Fibroblast of lung (primary cell): Measurements from ENCODE around the gene RBM4B. TPM values are rescaled to one million over a fixed set of nuclear protein-coding genes. Genes with fewer than 3 reads are reported as not detected.

Experiments
- DNase-seq, 2 donors: peaks; one replicate each; pipeline versions ENCODE4 v3.0.0 to v3.0.0-alpha.2; 2010; ENCODE audit warnings: low read depth in 2 of 2
- H2AFZ ChIP-seq: 2 replicates; pipeline ENCODE4 v1.5.1; 2012; ENCODE audit warnings: low read length, control low read depth, inconsistent platforms
- H3K27ac ChIP-seq: 2 replicates; pipeline ENCODE4 v1.5.1; 2011; ENCODE audit warnings: low read length, control low read depth; ENCODE audit not compliant: insufficient read depth
- H3K27me3 ChIP-seq: 2 replicates; pipeline ENCODE4 v1.5.1; 2011; ENCODE audit warnings: mild to moderate bottlenecking, low read length; ENCODE audit not compliant: control insufficient read depth, insufficient read depth
- H3K36me3 ChIP-seq: 2 replicates; pipeline ENCODE4 v1.5.1; 2011; ENCODE audit warnings: low read length; ENCODE audit not compliant: control insufficient read depth, insufficient read depth
- H3K4me1 ChIP-seq: 2 replicates; pipeline ENCODE4 v1.5.1; 2011; ENCODE audit warnings: low read length; ENCODE audit not compliant: control insufficient read depth, insufficient read depth; ENCODE audit errors: extremely low read depth
- H3K4me2 ChIP-seq: 2 replicates; pipeline ENCODE4 v1.5.1; 2011; ENCODE audit warnings: low read length, control low read depth; ENCODE audit not compliant: insufficient read depth; ENCODE audit errors: extremely low read depth
- H3K4me3 ChIP-seq, 4 experiments: fragments of 200-600 bp in 1 of 4; sonication (generic) in 1 of 4; replicated peaks in 1 of 4; 2 replicates each; pipeline ENCODE4 v1.5.1; 2011 to 2016; ENCODE audit warnings: low read length in 4 of 4, low read depth in 3 of 4, mild to moderate bottlenecking in 3 of 4, control low read depth in 2 of 4, inconsistent platforms in 1 of 4, mixed read lengths in 1 of 4; ENCODE audit not compliant: insufficient read depth in 1 of 4; ENCODE audit errors: control extremely low read depth in 1 of 4
- H3K79me2 ChIP-seq: 2 replicates; pipeline ENCODE4 v1.5.1; 2012; ENCODE audit warnings: mild to moderate bottlenecking, low read length, inconsistent platforms; ENCODE audit not compliant: control insufficient read depth, insufficient read depth
- H3K9ac ChIP-seq: 2 replicates; pipeline ENCODE4 v1.5.1; 2011; ENCODE audit warnings: mild to moderate bottlenecking, low read length, control low read depth; ENCODE audit not compliant: insufficient read depth
- H3K9me3 ChIP-seq: 2 replicates; pipeline ENCODE4 v1.5.1; 2012; ENCODE audit warnings: low read depth, low read length; ENCODE audit not compliant: control insufficient read depth, insufficient read depth
- H4K20me1 ChIP-seq: 2 replicates; pipeline ENCODE4 v1.5.1; 2011; ENCODE audit warnings: low read length; ENCODE audit not compliant: control insufficient read depth, insufficient read depth; ENCODE audit errors: extremely low read depth
- EZH2 ChIP-seq: IDR thresholded peaks from 2 replicates; pipeline ENCODE4 v1.5.1; 2012; ENCODE audit warnings: low read length, control low read depth, mild to moderate bottlenecking; ENCODE audit errors: missing control alignments
- polyA plus RNA-seq, 2 donors: library from polyadenylated mRNA; depleted of rRNA in 1 of 2; stranded (reverse) in 1 of 2; unstranded in 1 of 2; fragments of >200 nt; gene quantifications; 2 replicates each; pipeline ENCODE4 v1.2.1, GENCODE V29; 2011 to 2012; ENCODE audit warnings: missing spikeins in 1 of 2
- total RNA-seq: library from RNA; depleted of rRNA; stranded (reverse); fragments of >200 nt; gene quantifications from 2 replicates; pipeline ENCODE4 v1.2.1, GENCODE V29; 2014
- TF ChIP-seq, protein P1 (sequence below), 2 donors: IDR thresholded peaks in 1 of 2; conservative IDR thresholded peaks in 1 of 2; 1 replicate in 1 of 2; 2 replicates in 1 of 2; pipeline ENCODE4 v1.5.1; 2011 to 2012; ENCODE audit warnings: low read length in 2 of 2, control low read depth in 1 of 2, inconsistent platforms in 1 of 2, low read depth in 1 of 2, mild to moderate bottlenecking in 1 of 2

RBM4B gene
- total and polyA plus RNA-seq, 2 donors (not counting 1 experiment from before 2014, with no cell fraction given), result 24.6 to 28.4 TPM

DNA sequence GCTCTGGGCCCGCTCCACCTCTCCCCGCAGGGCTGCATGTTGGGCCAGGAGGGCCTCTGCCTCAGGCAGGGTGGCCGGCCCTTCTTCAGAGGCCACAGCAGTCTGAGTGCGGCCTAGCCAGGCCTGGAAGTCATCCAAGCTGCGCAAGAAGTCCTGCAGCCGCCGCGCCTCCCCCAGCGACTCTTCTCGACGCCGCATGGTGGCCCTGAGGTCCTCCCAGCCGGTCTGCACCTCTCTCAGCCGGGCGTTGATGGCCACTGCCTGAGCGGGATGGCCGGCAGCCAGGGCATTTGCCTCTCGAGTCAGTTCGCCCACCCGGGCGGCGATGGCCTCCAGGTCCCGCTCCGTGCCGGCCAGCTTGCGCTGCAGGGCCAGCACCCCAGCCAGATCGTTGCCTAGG is 23.1 kb upstream of the RBM4B start:
- Histone ChIP-seq H3K9me3 (no peaks in the 10 kb centered on the region), H3K36me3 (no peaks in the 10 kb centered on the region), H2AFZ (no peak overlapping the region), H3K4me1 (no peaks in the 10 kb centered on the region), H3K9ac (no peak overlapping the region), H4K20me1 (no peaks in the 10 kb centered on the region), H3K27ac (no peak overlapping the region), H3K79me2 (no peaks in the 10 kb centered on the region), H3K4me3 (no peak overlapping the region), H3K4me2 (no peak overlapping the region), H3K27me3 (no peaks in the 10 kb centered on the region)
- DNase-seq, result no peak
- no peak for TF ChIP-seq EZH2
- TF ChIP-seq, protein P1, sequence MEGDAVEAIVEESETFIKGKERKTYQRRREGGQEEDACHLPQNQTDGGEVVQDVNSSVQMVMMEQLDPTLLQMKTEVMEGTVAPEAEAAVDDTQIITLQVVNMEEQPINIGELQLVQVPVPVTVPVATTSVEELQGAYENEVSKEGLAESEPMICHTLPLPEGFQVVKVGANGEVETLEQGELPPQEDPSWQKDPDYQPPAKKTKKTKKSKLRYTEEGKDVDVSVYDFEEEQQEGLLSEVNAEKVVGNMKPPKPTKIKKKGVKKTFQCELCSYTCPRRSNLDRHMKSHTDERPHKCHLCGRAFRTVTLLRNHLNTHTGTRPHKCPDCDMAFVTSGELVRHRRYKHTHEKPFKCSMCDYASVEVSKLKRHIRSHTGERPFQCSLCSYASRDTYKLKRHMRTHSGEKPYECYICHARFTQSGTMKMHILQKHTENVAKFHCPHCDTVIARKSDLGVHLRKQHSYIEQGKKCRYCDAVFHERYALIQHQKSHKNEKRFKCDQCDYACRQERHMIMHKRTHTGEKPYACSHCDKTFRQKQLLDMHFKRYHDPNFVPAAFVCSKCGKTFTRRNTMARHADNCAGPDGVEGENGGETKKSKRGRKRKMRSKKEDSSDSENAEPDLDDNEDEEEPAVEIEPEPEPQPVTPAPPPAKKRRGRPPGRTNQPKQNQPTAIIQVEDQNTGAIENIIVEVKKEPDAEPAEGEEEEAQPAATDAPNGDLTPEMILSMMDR (conservative IDR thresholded peaks at IDR 0.05 in 1 of 2, IDR thresholded peaks at IDR 0.05 in 1 of 2; ENCODE audit: low read depth in 1 of 2, low read length in 2 of 2), result no peak

DNA sequence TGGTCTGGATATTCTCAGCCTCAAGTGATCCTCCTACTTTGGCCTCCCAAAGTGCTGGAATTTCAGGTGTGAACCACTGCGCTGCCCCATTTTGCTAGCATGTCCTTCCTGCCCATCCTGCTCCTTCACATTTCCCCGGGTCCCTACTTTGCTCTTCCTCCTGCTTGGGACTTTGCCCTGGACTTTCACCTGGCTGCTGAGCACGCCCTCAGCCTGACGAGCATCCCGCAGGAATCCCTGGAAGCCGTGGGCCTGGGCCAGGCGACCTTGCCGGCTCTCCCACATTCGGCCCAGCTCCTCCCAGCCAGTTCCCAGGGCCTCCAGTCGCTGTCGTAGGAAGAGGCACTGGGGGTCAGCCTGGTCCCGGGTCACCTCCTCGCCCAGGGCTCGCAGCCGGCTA is 22.6 kb upstream of the RBM4B start:
- no peaks in the 10 kb centered on the region for H3K79me2 ChIP-seq
- H3K36me3 ChIP-seq, result no peaks in the 10 kb centered on the region
- no peaks in the 10 kb centered on the region for H3K27me3 ChIP-seq
- TF ChIP-seq, protein P1 (conservative IDR thresholded peaks at IDR 0.05 in 1 of 2, IDR thresholded peaks at IDR 0.05 in 1 of 2; ENCODE audit: low read depth in 1 of 2, low read length in 2 of 2), result no peak
- no peak for TF ChIP-seq EZH2
- no peaks in the 10 kb centered on the region for H4K20me1 ChIP-seq
- H3K9me3 ChIP-seq, result no peaks in the 10 kb centered on the region
- no peak for DNase-seq
- no peak overlapping the region for H3K4me3 ChIP-seq
- no peak overlapping the region for H3K9ac ChIP-seq
- no peaks in the 10 kb centered on the region for H3K4me1 ChIP-seq
- no peak overlapping the region for H3K4me2 ChIP-seq
- no peak overlapping the region for H2AFZ ChIP-seq
- no peak overlapping the region for H3K27ac ChIP-seq

DNA sequence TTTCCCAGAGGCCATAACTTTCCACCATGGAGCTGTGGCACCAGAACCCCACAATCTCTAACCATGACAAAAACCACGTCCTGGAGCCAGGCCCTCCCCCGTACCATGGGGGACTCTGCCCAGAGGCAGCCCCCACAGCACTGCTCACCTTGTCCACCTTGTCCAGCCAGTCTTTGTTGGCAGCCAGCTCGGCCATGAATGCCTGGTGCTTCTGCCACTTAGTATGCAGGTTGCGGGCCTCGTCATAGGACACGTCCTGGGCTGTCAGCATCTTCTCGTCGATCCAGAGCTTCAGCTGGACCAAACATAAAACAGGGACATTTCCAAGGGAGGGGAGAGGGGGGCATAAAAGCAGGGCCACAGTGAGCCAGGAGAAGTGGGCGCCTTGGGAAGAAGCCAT is 20.8 kb upstream of the RBM4B start:
- Histone ChIP-seq H3K36me3 (no peaks in the 10 kb centered on the region), H3K4me3 (no peak overlapping the region), H3K4me1 (no peaks in the 10 kb centered on the region), H2AFZ (no peak overlapping the region), H3K79me2 (no peaks in the 10 kb centered on the region), H4K20me1 (no peaks in the 10 kb centered on the region), H3K4me2 (no peak overlapping the region), H3K27ac (no peak overlapping the region), H3K9ac (no peak overlapping the region), H3K27me3 (no peaks in the 10 kb centered on the region), H3K9me3 (no peaks in the 10 kb centered on the region)
- no peak for DNase-seq
- TF ChIP-seq, protein P1 (conservative IDR thresholded peaks at IDR 0.05 in 1 of 2, IDR thresholded peaks at IDR 0.05 in 1 of 2; ENCODE audit: low read depth in 1 of 2, low read length in 2 of 2), result no peak
- TF ChIP-seq EZH2, result no peak
